SK-N-SH treated with all-trans-retinoic acid at 6 μM for 48 hours (cell line): ENCODE data around the gene TWF2.

Experiments used
- PPARA ChIP-seq: fragments of 250-450 bp; sonication (Bioruptor Pico); IDR thresholded peaks from 2 replicates; pipeline ENCODE4 v1.5.0; 2020; ENCODE audit warnings: mild to moderate bottlenecking, borderline replicate concordance
- RARB ChIP-seq: fragments of 250-450 bp; sonication (Bioruptor Pico); IDR thresholded peaks from 2 replicates; pipeline ENCODE4 v1.8.0; 2021; ENCODE audit warnings: mild to moderate bottlenecking, moderate library complexity
- ZNF70 ChIP-seq: fragments of 450-650 bp; formaldehyde crosslinking; IDR thresholded peaks from 2 replicates; pipeline ENCODE4 v1.5.0; 2020; ENCODE audit warnings: mild to moderate bottlenecking, moderate library complexity
- TF ChIP-seq, protein P1 (sequence below): fragments of 250-450 bp; sonication (Bioruptor Pico); IDR thresholded peaks from 2 replicates; pipeline ENCODE4 v1.8.0; 2020; ENCODE audit warnings: mild to moderate bottlenecking, moderate library complexity, borderline replicate concordance
- TF ChIP-seq, protein P2 (sequence below): fragments of 250-450 bp; sonication (Bioruptor Pico); IDR thresholded peaks from 2 replicates; pipeline ENCODE4 v1.5.1; 2020; ENCODE audit warnings: low read depth, mild to moderate bottlenecking, moderate library complexity

DNA sequence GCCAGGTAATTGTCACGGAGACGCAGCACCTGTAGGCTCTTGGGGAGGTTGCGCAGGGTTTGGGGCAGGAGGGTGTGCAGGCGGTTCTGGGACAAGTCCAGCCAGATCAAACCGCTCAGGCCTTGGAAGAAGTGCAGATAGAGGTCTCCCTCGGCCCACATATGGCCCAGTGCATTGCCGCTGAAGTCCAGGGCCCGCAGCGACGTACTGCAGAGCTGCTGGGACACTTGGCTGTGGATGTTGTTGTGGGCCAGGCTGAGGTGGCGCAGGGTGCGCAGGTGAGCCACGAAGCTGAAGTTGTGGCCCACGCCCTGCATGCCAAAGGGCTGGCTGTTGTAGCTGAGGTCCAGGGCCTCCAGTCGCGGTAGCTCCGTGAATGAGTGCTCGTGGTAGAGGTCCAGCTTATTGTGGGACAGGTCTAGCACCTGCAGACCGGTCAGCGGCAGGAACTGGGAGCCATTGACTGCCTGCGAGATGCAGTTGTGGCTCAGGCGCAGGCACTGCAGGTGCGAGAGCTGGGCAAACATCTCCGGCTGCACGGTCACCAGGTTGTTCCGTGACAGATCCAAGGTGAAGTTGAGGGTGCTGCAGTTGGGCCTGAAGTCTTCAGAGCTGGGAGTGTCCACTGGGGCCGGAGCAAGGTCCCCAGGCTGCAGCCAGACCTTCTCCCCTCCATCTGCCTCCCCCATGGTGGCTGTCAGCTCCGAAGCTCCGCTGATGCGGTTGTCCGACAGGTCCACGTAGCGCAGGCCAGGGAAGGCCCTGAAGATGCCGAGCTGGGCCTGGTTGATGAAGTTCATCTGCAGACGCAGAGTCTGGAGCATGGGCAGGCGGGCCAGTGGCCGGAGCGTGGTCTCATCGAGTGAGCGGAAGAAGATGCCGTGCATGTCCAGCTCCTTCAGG is 16.4 kb downstream of the TWF2 start:
- TF ChIP-seq PPARA (CRISPR knock-in tag) (no peak), RARB (no peak), ZNF70 (CRISPR knock-in tag) (no peak)
- TF ChIP-seq, protein P1, sequence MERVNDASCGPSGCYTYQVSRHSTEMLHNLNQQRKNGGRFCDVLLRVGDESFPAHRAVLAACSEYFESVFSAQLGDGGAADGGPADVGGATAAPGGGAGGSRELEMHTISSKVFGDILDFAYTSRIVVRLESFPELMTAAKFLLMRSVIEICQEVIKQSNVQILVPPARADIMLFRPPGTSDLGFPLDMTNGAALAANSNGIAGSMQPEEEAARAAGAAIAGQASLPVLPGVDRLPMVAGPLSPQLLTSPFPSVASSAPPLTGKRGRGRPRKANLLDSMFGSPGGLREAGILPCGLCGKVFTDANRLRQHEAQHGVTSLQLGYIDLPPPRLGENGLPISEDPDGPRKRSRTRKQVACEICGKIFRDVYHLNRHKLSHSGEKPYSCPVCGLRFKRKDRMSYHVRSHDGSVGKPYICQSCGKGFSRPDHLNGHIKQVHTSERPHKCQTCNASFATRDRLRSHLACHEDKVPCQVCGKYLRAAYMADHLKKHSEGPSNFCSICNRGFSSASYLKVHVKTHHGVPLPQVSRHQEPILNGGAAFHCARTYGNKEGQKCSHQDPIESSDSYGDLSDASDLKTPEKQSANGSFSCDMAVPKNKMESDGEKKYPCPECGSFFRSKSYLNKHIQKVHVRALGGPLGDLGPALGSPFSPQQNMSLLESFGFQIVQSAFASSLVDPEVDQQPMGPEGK (CRISPR knock-in tag), result no peak
- TF ChIP-seq, protein P2, sequence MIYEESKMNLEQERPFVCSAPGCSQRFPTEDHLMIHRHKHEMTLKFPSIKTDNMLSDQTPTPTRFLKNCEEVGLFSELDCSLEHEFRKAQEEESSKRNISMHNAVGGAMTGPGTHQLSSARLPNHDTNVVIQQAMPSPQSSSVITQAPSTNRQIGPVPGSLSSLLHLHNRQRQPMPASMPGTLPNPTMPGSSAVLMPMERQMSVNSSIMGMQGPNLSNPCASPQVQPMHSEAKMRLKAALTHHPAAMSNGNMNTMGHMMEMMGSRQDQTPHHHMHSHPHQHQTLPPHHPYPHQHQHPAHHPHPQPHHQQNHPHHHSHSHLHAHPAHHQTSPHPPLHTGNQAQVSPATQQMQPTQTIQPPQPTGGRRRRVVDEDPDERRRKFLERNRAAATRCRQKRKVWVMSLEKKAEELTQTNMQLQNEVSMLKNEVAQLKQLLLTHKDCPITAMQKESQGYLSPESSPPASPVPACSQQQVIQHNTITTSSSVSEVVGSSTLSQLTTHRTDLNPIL (CRISPR knock-in tag), result no peak
